ENCODE measurements around the gene FSTL3. TPM values are rescaled to one million over a fixed set of nuclear protein-coding genes. Genes with fewer than 3 reads are reported as not detected.

FSTL3 gene
- total RNA-seq, 3 donors from 2014 or later (not counting 1 experiment from before 2014, with no cell fraction given): 1.5 to 1.9 (median 1.5) TPM

DNA sequence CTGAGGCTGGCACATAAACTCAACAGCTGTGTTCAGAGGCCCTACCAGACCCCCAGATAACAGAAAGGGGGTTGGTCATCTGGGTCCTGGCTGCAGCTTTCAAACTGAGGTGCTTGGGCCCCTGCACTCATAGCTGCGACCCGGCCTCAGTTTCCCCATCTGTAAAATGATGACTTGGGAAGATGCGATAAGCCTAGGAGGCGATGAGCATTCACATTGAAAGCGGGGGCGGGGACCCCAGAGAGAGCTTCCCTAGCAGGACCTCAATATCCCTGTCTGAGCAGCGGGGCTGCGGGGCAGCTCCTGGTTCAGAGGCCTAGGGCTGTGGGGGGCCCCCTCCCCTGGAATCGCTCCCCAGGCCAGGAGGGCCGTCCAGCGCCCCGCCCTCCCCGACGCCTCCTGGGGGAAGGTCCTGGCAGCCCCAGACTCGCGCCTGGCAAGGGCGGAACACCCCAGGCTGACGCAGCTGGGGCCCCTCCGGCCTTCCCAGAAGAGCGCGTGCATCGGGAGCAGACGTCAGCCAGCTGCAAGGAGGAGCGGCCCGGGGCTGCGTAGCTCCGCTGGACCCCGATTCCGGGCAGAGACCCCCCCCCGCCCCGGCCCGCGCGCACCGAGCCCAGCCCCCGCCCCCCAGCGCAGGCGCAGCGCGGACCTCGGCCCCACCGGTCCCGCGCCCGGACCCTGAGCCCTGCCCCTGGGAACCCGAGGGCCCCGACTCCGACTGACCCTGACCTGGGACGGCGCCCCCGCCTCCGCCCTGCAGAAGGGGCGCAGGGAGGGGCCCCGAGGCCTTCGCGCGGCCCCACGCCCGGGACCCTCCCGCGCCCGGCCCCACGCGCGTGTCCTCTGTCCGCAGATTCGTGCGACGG lies 3.5 kb downstream of the FSTL3 start:
- H3K27ac Mint-ChIP-seq: peak overlapping the region in 1 of 2 donors; percentile 96
- Histone ChIP-seq H3K9me3 (ENCODE audit: control insufficient read depth, insufficient read depth, low read length) (no peaks in the 10 kb centered on the region), H3K36me3 (ENCODE audit: control insufficient read depth, insufficient read depth, low read length) (no peaks in the 10 kb centered on the region), H3K4me1 (ENCODE audit: control insufficient read depth, insufficient read depth, low read length) (peaks cover 26% of the 10 kb centered on the region), H3K4me3 (ENCODE audit: low read length) (peak overlapping the region; percentile 44), H3K27ac (ENCODE audit: low read length) (no peak overlapping the region), H3K27me3 (ENCODE audit: control insufficient read depth, insufficient read depth, low read length) (peaks cover 19% of the 10 kb centered on the region)
- intact Hi-C loops (cut with micrococcal nuclease): no loop called here
- ATAC-seq (no peak), DNase-seq (peak in 1 of 2 donors; percentile 56)
- peaks cover 0 to 7% of the 10 kb centered on the region in 2 donors for H3K27me3 Mint-ChIP-seq (ENCODE audit: low read depth in 2 of 2)
- H3K4me3 Mint-ChIP-seq: peak overlapping the region; percentile 94
- WGBS (ENCODE audit: insufficient coverage): 6% methylated on average over 69 of the region's 69 CpGs
- no peaks in the 10 kb centered on the region for H3K36me3 Mint-ChIP-seq
- peaks cover 5 to 13% of the 10 kb centered on the region in 2 donors for H3K4me1 Mint-ChIP-seq
- TF ChIP-seq, protein P1, sequence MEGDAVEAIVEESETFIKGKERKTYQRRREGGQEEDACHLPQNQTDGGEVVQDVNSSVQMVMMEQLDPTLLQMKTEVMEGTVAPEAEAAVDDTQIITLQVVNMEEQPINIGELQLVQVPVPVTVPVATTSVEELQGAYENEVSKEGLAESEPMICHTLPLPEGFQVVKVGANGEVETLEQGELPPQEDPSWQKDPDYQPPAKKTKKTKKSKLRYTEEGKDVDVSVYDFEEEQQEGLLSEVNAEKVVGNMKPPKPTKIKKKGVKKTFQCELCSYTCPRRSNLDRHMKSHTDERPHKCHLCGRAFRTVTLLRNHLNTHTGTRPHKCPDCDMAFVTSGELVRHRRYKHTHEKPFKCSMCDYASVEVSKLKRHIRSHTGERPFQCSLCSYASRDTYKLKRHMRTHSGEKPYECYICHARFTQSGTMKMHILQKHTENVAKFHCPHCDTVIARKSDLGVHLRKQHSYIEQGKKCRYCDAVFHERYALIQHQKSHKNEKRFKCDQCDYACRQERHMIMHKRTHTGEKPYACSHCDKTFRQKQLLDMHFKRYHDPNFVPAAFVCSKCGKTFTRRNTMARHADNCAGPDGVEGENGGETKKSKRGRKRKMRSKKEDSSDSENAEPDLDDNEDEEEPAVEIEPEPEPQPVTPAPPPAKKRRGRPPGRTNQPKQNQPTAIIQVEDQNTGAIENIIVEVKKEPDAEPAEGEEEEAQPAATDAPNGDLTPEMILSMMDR (IDR thresholded peaks at IDR 0.05): no peak
- no peaks in the 10 kb centered on the region for H3K9me3 Mint-ChIP-seq

DNA sequence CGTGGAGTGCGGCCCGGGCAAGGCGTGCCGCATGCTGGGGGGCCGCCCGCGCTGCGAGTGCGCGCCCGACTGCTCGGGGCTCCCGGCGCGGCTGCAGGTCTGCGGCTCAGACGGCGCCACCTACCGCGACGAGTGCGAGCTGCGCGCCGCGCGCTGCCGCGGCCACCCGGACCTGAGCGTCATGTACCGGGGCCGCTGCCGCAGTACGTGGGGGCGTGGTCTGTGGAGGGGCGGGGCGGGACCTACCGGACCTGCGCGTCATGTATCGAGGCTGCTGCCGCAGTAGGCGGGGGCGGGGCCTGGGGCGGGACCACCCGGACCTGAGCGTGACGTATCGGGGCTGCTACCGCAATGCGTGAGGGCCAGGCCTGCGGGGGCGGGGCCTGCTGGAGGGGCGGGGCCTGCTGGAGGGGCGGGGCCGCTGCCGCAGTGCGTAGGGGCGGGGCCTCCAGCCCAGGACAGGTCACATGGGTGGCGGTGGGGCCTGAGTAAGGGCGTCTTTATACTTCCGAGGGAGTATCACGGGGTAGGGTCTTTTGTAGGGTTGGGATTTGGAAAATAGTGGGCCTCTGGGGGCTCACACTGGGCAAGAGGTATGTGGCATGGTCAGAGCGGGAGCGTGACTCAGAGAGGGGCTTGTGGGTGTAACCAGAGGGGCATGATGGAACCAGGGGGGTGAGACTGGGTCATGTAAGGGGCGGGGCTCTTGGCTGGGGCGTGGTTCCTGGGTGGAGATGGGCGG lies 4.3 kb downstream of the FSTL3 start:
- under 1% methylated on average over 70 of the region's 70 CpGs for WGBS (ENCODE audit: insufficient coverage)
- intact Hi-C loops (cut with micrococcal nuclease): no loop called here
- peak; percentile 96 to 99 for DNase-seq
- Histone ChIP-seq H3K9me3 (ENCODE audit: control insufficient read depth, insufficient read depth, low read length) (no peaks in the 10 kb centered on the region), H3K36me3 (ENCODE audit: control insufficient read depth, insufficient read depth, low read length) (no peaks in the 10 kb centered on the region), H3K4me1 (ENCODE audit: control insufficient read depth, insufficient read depth, low read length) (peaks cover 26% of the 10 kb centered on the region), H3K4me3 (ENCODE audit: low read length) (peak overlapping the region; percentile 44), H3K27ac (ENCODE audit: low read length) (peak overlapping the region; percentile 92), H3K27me3 (ENCODE audit: control insufficient read depth, insufficient read depth, low read length) (peaks cover 12% of the 10 kb centered on the region)
- peaks cover 0 to under 1% of the 10 kb centered on the region in 2 donors for H3K27me3 Mint-ChIP-seq (ENCODE audit: low read depth in 2 of 2)
- H3K36me3 Mint-ChIP-seq: no peaks in the 10 kb centered on the region
- peaks cover 5 to 13% of the 10 kb centered on the region in 2 donors for H3K4me1 Mint-ChIP-seq
- peak overlapping the region; percentile 94 to 96 for H3K27ac Mint-ChIP-seq
- TF ChIP-seq, protein P1 (IDR thresholded peaks at IDR 0.05): peak; percentile 29
- H3K4me3 Mint-ChIP-seq: peak overlapping the region; percentile 94
- no peaks in the 10 kb centered on the region for H3K9me3 Mint-ChIP-seq
- ATAC-seq: peak; percentile 78 to 92 (median 81)

DNA sequence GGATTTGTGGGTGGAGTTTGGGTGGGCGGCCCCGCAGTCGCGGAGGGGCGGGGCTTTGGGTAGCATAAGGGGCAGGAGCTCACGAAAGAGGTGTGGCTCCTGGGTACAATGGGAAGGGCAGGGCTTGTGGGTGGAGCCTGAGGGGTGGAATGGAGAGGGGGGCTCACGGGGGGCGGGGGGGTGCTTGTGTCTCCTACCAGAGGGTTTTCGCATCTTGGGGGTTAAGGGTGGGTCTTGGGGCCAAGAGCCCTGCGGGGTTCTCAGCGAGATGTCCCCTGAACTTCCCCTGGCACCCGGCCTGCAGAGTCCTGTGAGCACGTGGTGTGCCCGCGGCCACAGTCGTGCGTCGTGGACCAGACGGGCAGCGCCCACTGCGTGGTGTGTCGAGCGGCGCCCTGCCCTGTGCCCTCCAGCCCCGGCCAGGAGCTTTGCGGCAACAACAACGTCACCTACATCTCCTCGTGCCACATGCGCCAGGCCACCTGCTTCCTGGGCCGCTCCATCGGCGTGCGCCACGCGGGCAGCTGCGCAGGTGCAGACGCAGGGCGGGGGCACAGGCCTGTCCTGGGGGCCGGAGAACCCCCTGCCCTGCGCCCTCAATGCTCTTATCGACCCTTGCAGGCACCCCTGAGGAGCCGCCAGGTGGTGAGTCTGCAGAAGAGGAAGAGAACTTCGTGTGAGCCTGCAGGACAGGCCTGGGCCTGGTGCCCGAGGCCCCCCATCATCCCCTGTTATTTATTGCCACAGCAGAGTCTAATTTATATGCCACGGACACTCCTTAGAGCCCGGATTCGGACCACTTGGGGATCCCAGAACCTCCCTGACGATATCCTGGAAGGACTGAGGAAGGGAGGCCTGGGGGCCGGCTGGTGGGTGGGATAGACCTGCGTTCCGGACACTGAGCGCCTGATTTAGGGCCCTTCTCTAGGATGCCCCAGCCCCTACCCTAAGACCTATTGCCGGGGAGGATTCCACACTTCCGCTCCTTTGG lies 5.1 kb downstream of the FSTL3 start:
- no peaks in the 10 kb centered on the region for H3K36me3 ChIP-seq (ENCODE audit: control insufficient read depth, insufficient read depth, low read length)
- H3K27ac ChIP-seq (ENCODE audit: low read length): peak overlapping the region; percentile 92
- Mint-ChIP-seq H3K27me3 (ENCODE audit: low read depth in 2 of 2) (no peaks in the 10 kb centered on the region), H3K9me3 (no peaks in the 10 kb centered on the region), H3K36me3 (no peaks in the 10 kb centered on the region), H3K4me1 (peaks cover 5 to 13% of the 10 kb centered on the region in 2 donors), H3K4me3 (peak overlapping the region; percentile 94), H3K27ac (peak overlapping the region; percentile 94 to 96)
- ATAC-seq (peak in 1 of 3 donors; percentile 3), DNase-seq (peak; percentile 46 to 96)
- peak overlapping the region; percentile 39 for H3K4me3 ChIP-seq (ENCODE audit: low read length)
- TF ChIP-seq, protein P1 (IDR thresholded peaks at IDR 0.05): no peak
- WGBS (ENCODE audit: insufficient coverage): 22% methylated on average over 52 of the region's 54 CpGs
- H3K4me1 ChIP-seq (ENCODE audit: control insufficient read depth, insufficient read depth, low read length): peaks cover 23% of the 10 kb centered on the region
- intact Hi-C loops (cut with micrococcal nuclease): no loop called here
- peaks cover 7% of the 10 kb centered on the region for H3K27me3 ChIP-seq (ENCODE audit: control insufficient read depth, insufficient read depth, low read length)
- no peaks in the 10 kb centered on the region for H3K9me3 ChIP-seq (ENCODE audit: control insufficient read depth, insufficient read depth, low read length)

All from natural killer cell (primary cell).